Upper lobe of right lung (tissue), 1 donor: Measurements from ENCODE around the gene LPP. TPM values are rescaled to one million over a fixed set of nuclear protein-coding genes. Genes with fewer than 3 reads are reported as not detected.

Experiments used
- ATAC-seq: fragments of 200-7000 bp; cut with Tn5 transposase; one replicate; pipeline ENCODE4 v1.9.1; 2020; ENCODE audit warnings: mild to moderate bottlenecking, moderate library complexity
- DNase-seq: peaks from one replicate; pipeline ENCODE4 v3.0.0-alpha.2; 2020
- H3K27ac ChIP-seq: fragments of 200-600 bp; one replicate; pipeline ENCODE4 v1.8.0; 2022
- H3K27me3 ChIP-seq: fragments of 200-600 bp; one replicate; pipeline ENCODE4 v1.8.0; 2022; ENCODE audit warnings: mild to moderate bottlenecking
- H3K36me3 ChIP-seq: fragments of 200-600 bp; one replicate; pipeline ENCODE4 v1.8.0; 2022
- H3K4me1 ChIP-seq: fragments of 200-600 bp; one replicate; pipeline ENCODE4 v1.8.0; 2022
- H3K4me3 ChIP-seq: fragments of 200-600 bp; one replicate; pipeline ENCODE4 v1.8.0; 2022; ENCODE audit warnings: mild to moderate bottlenecking
- H3K9me3 ChIP-seq: fragments of 200-600 bp; one replicate; pipeline ENCODE4 v1.8.0; 2022
- intact Hi-C: fragments of 100-400 bp; cut with DNase I; formaldehyde crosslinking; loops from one replicate; pipeline ENCODE4 v1.11.0; 2022
- total RNA-seq: library from RNA; stranded (reverse); fragmentation: NEBNext Ultra II Directional; extraction: Animal tissue kit (Norgen Biotek cat#: 25700); gene quantifications from one replicate; pipeline ENCODE4 v1.2.1, GENCODE V29; 2021
- TF ChIP-seq, protein P1 (sequence below): fragments of 200-600 bp; IDR thresholded peaks from one replicate; pipeline ENCODE4 v1.8.0; 2022; ENCODE audit warnings: antibody characterized with exemption
- donor health status: DM: no; HTN: yes; CAD: no; lungs with severe emphysema.

LPP gene
- total RNA-seq, 1 donor from 2014 or later: 191 TPM

DNA sequence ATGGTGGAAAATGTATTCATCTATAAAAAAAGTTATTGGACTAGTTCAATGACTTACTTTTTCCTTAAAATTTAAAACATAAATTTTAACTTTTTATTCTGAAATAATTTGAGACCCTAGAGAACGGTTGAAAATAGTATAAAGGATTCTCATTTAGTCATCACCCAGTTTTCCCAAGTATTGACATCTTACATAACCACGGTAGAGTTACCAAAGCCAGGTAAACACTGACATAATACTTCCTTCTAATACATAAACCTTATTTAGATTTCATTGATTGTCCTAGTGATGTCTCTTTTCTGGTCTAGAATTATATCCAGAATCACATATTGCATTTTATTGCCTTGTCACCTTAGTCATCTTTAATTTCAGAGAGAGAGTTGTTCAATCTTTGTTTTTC is 319.1 kb downstream of the LPP start:
- intact Hi-C loops: no loop called here
- no peak overlapping the region for H3K4me3 ChIP-seq
- TF ChIP-seq, protein P1, sequence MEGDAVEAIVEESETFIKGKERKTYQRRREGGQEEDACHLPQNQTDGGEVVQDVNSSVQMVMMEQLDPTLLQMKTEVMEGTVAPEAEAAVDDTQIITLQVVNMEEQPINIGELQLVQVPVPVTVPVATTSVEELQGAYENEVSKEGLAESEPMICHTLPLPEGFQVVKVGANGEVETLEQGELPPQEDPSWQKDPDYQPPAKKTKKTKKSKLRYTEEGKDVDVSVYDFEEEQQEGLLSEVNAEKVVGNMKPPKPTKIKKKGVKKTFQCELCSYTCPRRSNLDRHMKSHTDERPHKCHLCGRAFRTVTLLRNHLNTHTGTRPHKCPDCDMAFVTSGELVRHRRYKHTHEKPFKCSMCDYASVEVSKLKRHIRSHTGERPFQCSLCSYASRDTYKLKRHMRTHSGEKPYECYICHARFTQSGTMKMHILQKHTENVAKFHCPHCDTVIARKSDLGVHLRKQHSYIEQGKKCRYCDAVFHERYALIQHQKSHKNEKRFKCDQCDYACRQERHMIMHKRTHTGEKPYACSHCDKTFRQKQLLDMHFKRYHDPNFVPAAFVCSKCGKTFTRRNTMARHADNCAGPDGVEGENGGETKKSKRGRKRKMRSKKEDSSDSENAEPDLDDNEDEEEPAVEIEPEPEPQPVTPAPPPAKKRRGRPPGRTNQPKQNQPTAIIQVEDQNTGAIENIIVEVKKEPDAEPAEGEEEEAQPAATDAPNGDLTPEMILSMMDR: no peak
- DNase-seq (no peak), ATAC-seq (no peak)
- H3K9me3 ChIP-seq: no peaks in the 10 kb centered on the region
- H3K4me1 ChIP-seq: no peaks in the 10 kb centered on the region
- no peaks in the 10 kb centered on the region for H3K36me3 ChIP-seq
- H3K27ac ChIP-seq: no peak overlapping the region
- H3K27me3 ChIP-seq: no peaks in the 10 kb centered on the region

DNA sequence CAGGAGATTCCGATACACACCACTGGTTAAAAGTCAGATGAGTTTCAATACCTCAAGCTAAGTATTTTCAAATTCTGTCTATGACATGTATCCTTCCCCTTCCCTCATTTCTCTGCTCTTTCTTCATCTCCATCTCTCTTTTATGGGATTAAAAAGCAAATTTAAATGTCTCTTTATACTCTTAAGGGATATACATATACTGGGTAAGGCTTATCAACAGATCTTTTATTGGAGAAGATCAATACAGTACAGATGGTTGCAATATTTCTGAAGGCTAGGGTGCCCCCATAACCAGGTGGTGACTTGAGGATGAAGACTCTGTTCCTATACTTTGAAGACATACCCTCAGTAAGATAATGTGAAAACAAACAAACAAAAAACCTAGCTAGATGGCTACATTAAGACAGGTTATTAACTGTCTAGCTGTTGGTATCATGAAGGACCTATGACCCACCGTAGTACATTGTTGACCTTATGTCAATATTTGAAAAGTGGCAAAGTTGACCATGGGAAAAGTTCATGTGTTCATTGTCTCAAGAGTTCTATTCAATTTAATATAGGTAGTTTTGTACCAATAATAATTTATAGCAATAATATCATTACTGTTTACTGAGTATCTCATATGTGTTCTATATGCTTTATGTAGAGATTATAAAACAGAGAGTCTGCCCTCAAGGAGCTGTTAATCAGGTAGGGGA is 319.8 kb downstream of the LPP start:
- no peak for DNase-seq
- no peak for ATAC-seq
- intact Hi-C loops: no loop called here
- Histone ChIP-seq H3K4me1 (no peaks in the 10 kb centered on the region), H3K9me3 (no peaks in the 10 kb centered on the region), H3K27ac (no peak overlapping the region), H3K27me3 (no peaks in the 10 kb centered on the region), H3K4me3 (no peak overlapping the region), H3K36me3 (no peaks in the 10 kb centered on the region)
- TF ChIP-seq, protein P1: no peak

DNA sequence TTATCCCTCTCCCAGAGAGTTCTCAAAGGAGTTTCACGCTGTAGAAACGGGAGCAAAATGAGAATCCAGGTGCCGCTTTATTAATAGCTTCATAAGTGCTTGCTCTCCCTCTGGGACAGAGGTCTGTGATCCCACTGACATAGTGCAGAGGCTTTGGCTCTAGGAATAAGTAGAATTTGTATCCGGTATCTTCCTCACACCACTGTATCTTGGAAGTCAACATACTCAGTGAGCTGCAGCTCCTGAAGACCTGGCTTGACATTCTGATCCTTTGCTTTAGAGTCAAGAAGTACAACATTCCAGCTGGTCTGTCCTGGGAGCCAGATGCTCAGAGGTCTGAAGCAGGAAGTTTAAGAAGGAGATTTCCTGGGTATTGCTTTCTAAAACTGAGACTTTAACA is 323.0 kb downstream of the LPP start:
- no peak for DNase-seq
- H3K36me3 ChIP-seq: no peaks in the 10 kb centered on the region
- no peaks in the 10 kb centered on the region for H3K4me1 ChIP-seq
- no peak overlapping the region for H3K4me3 ChIP-seq
- intact Hi-C loops: no loop called here
- H3K27ac ChIP-seq: no peak overlapping the region
- no peaks in the 10 kb centered on the region for H3K27me3 ChIP-seq
- TF ChIP-seq, protein P1: no peak
- no peaks in the 10 kb centered on the region for H3K9me3 ChIP-seq
- no peak for ATAC-seq

DNA sequence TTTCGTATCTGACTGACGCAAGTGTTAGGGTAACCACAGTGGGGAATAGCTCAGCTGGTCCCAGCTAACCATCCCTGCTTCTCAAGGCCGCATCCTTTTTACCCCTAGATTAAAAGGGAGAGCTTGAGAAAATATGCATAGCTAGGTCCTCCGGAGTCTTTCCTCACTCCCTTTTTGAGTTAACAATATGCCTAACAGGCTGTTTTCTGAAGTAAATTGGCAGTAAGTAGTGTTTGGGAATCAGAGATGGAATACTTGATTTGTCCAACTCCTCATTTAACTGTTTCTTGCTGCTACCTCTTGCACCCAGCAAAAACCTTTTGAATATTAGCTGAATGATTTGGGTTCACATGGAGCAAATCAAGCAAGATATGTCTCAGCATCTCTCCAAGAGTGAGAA is 326.1 kb downstream of the LPP start:
- no peaks in the 10 kb centered on the region for H3K27me3 ChIP-seq
- intact Hi-C loops: no loop called here
- no peak overlapping the region for H3K27ac ChIP-seq
- no peaks in the 10 kb centered on the region for H3K9me3 ChIP-seq
- peaks cover 7% of the 10 kb centered on the region for H3K36me3 ChIP-seq
- TF ChIP-seq, protein P1: no peak
- H3K4me3 ChIP-seq: no peak overlapping the region
- DNase-seq (no peak), ATAC-seq (no peak)
- no peaks in the 10 kb centered on the region for H3K4me1 ChIP-seq

DNA sequence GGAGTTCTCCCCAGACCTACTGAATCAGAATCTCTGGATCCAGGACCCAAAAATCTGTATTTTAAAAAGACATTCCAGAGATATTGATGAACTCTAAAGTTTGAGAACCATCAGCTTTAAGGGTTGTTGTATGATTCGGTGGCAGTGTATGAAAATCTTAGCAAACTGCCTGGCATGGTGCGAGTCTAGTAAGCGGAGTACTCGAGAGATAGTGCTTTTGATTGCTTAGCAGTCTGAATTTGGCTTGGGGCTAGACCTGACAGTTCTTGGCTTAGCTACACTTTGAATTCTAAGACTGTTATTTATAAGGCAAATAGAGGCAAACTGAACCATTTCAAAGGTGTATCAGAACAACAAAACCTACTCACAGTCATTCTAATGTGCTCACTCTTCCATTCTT is 329.0 kb downstream of the LPP start:
- ATAC-seq (no peak), DNase-seq (no peak)
- TF ChIP-seq, protein P1: no peak
- Histone ChIP-seq H3K4me3 (no peak overlapping the region), H3K9me3 (no peaks in the 10 kb centered on the region), H3K36me3 (peaks cover 10% of the 10 kb centered on the region), H3K4me1 (no peaks in the 10 kb centered on the region), H3K27me3 (no peaks in the 10 kb centered on the region), H3K27ac (no peak overlapping the region)
- intact Hi-C loops: no loop called here

DNA sequence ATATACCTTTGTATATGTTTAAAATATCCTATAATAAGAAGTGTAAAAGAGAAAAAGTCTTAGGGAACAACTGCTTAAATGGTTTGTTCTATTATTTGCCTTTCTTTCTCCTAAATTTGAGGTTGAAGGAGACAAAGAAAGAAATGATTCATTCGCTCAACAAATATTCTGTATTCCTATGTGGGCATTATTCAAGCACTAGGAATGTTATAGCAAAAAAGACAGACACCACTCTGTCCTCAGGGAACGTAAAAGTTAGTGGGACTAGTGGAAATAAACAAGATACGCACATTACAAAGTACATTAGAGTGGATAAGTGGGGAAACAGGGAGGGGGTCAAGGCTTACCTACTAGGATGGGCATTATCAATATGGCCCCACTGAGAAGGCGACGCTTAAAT is 332.2 kb downstream of the LPP start:
- TF ChIP-seq, protein P1: no peak
- DNase-seq: no peak
- no peak overlapping the region for H3K4me3 ChIP-seq
- no peaks in the 10 kb centered on the region for H3K4me1 ChIP-seq
- H3K27ac ChIP-seq: no peak overlapping the region
- H3K27me3 ChIP-seq: no peaks in the 10 kb centered on the region
- intact Hi-C loops: no loop called here
- H3K9me3 ChIP-seq: no peaks in the 10 kb centered on the region
- peaks cover 15% of the 10 kb centered on the region for H3K36me3 ChIP-seq
- ATAC-seq: no peak
